Measurements from ENCODE around the gene DNAJC3.
"Not testable (repeated sequence)": the region's sequence is repeated elsewhere in the genome, so short reads cannot be mapped to it uniquely, and the experiment has no call there.

The DNAJC3 gene

GRCh38 chr13:95781016-95781415 is 104.1 kb downstream of the DNAJC3 start:
- DNase-seq (ENCODE audit: low read depth in 2 of 2) = no peak

DNA sequence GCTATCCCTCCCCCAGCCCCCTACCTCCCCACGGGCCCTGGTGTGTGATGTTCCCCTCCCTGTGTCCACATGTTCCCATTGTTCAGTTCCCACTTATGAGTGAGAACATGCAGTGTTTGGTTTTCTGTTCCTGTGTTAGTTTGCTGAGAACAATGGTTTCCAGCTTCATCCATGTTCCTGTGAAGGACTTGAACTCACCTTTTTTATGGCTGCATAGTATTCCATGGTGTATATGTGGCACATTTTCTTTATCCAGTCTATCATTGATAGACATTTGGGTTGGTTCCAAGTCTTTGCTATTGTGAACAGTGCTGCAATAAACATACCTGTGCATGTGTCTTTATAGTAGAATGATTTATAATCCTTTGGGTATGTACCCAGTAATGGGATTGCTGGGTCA is 105.0 kb downstream of the DNAJC3 start:
- DNase-seq (ENCODE audit: low read depth in 2 of 2) = not testable (repeated sequence)

DNA sequence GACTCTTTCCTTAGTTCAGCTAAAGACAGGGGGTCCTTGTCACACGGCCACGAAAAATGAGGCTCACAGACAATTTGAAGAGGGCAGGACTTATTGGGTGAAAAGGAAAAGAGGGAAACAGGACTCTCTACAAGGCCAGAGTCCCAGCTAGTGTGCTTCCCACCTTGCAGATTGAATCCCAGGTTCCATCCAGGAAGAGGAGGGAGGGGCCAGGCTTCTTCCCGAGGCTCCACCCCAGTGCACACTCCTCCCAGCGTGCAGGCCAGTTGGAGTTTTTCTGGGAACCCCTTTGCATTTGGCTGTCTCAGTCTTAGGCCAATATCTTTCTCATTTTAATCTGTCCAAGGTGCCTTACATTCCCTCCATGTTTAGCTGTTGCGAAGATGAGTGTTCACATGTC is 106.8 kb downstream of the DNAJC3 start:
- no peak for DNase-seq (ENCODE audit: low read depth in 2 of 2)

DNA sequence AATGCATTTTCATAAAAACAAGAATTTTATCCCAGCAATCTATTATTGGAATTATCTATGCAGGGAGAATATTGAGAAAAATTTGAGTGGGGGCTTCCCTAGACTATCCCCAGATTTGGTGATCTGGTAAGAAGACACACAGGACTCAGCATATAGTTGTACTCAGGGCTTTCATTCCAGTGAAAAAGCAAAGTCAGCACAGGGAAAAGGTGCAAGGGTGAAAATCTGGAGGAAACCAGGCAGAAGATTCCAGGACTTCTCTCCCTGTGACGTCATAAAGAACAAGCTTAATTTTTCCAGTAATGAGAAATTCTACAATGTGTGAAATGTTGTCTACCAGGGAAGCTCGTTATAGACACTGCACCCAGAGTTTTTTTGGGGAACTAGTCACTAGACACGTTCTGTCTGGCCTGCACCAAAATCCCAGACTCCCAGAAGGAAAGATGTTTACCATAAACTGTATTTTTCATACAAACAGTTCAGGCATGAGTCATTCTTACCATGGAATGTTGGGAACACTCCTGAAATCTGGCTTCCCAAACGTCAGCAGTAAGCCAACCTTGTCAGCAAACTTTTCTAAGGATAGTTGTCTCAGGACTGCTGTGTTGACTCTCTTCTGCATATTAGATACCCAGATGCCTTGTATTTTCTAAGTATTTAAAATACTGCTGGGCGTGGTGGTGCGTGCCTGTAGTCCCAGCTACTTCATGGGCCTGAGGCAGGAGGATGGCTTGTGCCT is 107.4 kb downstream of the DNAJC3 start:
- no peak for DNase-seq (ENCODE audit: low read depth in 2 of 2)

DNA sequence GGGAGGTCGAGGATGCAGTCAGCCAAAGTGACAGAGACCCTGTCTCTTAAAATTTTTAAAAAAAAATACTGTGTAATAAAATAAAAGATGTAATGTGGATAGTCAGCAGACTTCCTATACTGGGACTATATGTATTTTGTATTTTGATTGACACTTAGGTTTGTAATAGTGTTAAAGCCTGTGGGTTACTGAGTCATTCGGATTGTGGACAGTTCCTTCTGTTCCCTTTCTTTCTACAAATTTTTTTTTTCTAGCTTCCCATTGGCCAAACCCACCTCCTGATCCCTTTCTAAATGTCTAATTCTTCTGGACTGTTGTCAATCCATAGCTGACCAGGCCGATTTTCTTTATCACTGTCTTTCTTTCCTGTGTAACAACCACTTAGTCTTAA is 108.0 kb downstream of the DNAJC3 start:
- no peak for DNase-seq (ENCODE audit: low read depth in 2 of 2)

DNA sequence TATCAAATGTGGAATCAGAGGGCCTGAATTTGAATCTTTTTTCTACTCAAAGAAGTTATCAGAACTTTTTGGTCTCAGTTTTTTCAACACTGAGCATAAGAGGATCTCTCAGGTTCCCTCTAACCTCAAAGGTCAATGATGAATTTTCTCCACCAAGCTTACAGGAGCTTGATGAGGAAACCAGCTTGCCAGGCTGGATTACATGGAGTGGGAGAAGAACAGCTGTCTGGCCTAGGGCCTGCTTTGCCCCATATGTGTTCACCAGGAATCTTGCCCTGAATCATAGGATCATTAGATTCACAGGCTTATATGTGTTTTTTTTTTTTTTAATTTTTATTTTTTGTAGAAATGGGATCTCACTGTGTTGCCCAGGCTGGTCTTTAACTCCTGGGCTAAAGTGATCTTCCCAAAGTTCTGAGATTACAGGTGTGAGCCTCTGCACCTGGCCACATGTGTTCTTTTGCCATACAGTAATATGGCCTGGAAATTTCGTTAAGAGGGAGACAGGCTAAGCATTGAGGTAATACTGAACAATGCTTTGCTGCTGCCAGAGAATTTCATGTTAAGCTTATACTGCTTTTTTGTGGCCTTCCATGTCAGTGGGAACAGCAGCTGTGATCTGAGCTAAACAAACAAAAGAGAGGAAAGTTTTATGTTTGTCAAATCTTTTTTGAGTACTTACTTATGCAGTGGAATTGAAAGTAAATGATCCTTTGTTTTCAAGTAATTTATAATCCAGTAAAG is 110.6 kb downstream of the DNAJC3 start:
- no peak for DNase-seq (ENCODE audit: low read depth in 2 of 2)

DNA sequence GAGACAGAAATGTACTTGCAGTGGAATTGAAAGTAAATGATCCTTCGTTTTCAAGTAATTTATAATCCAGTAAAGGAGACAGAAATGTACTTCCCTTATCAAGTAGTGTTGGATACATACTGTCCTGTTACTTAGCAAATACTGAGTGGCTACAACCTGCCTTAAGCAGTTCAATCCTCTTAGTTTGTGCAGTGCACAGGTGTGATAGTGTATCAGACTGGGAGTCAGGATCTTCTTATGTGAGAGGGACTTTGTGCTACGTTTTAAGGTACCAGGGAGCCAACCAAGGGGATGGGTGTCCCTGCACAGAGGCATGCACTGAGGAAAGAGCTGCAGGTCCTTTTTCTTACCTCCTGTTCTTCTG is 111.1 kb downstream of the DNAJC3 start:
- no peak for DNase-seq (ENCODE audit: low read depth in 2 of 2)

DNA sequence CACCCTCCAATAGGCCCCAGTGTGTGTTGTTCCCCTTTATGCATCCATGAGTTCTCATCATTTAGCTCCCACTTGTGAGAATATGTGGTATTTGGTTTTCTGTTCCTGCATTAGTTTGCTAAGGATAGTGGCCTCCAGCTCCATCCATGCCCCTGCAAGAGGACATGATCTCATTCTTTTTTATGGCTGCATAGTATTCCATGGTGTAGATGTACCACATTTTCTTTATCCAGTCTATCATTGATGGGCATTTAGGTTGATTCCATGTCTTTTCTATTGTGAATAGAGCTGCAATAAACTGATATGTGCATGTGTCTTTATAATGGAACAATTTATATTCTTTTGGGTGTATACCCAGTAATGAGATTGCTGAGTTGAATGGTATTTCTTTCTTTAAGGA is 112.4 kb downstream of the DNAJC3 start:
- not testable (repeated sequence) for DNase-seq (ENCODE audit: low read depth in 2 of 2)

DNA sequence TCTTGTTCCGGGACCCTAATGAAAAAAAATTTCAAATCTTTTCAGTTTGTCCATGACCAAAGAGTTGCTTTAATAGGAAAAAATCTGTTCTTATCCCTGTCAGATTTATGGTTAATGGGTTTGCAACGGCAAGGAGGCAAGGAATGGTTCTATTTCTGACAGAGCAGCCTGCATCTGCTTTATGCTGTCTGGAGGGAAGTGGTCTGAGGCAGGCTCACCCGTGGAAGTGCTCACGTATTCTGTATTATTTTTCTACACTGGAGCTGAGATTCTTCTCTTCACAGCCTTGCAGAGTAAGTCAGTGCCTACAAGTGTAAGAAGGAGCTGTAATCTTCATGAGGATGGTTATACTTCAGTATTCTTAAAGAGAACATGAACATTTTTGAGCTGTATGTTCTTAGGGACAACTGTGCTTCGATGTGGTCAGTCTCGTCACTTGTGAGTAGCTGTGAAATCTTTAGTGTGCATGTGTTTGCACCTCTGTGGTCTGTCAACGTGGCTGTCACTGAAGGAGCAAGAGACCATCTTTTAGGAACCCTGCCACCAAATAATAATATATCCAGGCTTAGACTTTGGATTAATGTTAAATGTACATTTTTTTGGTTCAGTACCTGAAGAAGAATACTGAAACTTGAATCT is 114.3 kb downstream of the DNAJC3 start:
- no peak for DNase-seq (ENCODE audit: low read depth in 2 of 2)

GRCh38 chr13:95793018-95793555 is 116.1 kb downstream of the DNAJC3 start:
- DNase-seq (ENCODE audit: low read depth in 2 of 2) = no peak

DNA sequence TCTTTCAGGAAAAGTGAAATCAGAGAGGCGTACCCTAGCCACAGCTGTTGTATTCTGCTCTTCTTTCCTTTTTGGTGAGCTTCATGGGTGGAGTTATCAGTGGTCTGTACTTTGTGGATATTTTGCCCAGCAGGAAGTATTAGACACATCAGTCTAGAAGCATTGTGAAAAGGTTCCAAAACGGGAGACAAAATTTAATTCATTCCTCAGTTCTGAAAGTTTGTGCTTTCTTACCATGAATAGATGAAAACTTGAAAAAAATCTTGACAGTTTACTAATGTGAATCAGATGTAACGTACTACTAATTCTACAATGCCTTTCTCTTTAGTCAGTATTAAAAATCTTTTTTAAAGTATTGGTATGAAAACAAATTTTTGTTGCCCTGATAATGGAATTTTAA is 116.8 kb downstream of the DNAJC3 start:
- DNase-seq (ENCODE audit: low read depth in 2 of 2) = no peak

GRCh38 chr13:95797016-95797415 is 120.1 kb downstream of the DNAJC3 start:
- no peak for DNase-seq (ENCODE audit: low read depth in 2 of 2)

DNA sequence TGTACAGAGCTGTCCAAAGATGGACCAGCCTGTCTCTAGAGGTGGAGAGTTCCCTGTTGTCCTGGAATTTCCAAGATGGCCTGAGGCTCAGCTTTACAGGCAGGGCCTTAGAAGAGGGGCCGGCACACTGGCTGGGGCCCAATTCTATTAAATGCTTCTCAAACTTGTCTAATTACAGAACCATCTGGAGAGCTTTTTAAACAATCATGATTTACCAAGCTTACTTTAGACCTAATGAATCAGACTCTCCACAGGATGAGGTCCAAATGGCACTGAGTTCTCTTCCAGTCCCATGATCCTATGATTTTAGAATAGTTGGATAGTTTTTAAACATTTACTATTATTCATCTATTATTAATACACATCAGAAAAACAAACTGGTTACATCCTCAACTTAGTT is 123.5 kb downstream of the DNAJC3 start:
- DNase-seq (ENCODE audit: low read depth in 2 of 2) = no peak

- no peak for DNase-seq (ENCODE audit: low read depth in 2 of 2)
Observed at GRCh38 chr13:95801825-95802224, 124.9 kb downstream of the DNAJC3 start.

DNA sequence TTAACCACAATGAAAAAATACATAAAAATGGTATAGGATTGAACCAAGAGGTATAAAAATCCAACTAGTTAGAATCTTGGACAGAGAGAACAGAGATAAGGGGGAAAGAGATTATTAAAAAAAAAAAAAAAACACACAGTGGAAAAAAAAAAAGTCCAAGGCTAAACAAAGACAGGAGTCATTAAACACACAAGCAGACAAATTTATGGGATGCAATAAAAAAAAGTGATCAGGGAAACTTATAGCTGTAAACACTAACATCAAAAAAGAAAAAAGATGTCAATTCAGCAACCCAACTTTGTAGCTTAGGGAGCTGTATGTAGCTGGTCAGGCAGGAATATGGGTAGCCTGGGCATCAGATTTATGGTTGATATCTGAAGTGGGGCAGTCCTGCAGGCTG is 129.0 kb downstream of the DNAJC3 start:
- DNase-seq (ENCODE audit: low read depth in 2 of 2) = no peak

GRCh38 chr13:95809429-95809828 is 132.5 kb downstream of the DNAJC3 start:
- DNase-seq (ENCODE audit: low read depth in 2 of 2) = no peak

DNA sequence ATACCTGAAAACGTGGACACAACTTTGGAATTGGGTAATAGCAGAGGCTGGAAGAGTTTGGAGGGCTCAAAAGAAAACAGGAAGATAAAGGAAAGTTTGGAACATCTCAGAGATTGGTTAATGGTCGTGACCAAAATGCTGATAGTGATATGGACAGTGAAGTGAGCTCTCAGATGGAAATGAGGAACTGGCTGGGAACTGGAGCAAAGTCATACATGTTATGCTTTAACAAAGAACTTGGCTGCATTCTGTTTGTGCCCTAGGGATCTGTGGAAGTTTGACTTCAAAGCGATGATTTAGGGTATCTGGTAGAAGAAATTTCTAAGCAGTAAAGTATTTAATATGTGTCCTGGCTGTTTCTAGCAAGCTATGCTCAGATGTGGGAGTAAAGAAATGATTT is 136.2 kb downstream of the DNAJC3 start:
- DNase-seq (ENCODE audit: low read depth in 2 of 2) = no peak

DNA sequence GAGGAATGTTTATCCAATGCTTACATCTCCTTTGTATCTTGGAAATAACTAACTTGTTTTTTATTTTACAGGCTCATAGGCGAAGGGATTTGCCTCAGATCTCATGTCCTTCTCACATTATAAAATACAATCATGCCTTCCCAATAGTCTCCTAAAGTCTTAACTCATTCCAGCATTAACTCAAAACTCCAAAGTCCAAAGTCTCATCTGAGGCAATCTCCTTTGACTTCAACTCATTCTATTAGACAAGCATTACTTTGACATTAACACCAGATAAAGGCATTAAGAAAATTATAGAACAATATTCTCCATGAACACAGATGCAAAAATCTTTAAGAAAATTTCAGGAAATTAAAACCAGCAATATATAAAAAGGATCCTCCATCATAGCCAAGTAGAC is 137.6 kb downstream of the DNAJC3 start:
- no peak for DNase-seq (ENCODE audit: low read depth in 2 of 2)

DNA sequence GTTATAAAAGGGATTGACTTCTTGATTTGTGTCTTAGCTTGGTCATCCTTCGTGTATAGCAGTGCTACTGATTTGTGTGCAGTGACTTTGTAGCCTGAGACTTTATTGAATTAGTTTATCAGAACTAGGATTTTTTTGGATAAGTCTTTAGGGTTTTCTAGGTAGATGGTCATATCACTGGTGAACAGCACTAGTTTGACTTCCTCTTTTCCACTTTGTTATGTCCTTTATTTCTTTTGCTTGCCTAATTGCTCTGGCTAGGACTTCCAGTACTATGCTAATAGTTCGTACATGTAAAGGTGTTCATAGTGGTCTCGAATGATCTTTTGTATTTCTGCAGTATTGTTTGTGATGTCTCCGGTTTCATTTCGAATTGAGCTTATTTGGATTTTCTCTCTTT is 145.4 kb downstream of the DNAJC3 start:
- DNase-seq (ENCODE audit: low read depth in 2 of 2) = no peak

GRCh38 chr13:95833126-95833525 is 156.2 kb downstream of the DNAJC3 start:
- DNase-seq (ENCODE audit: low read depth in 2 of 2) = no peak

- no peak for DNase-seq (ENCODE audit: low read depth in 2 of 2)
Observed at GRCh38 chr13:95833719-95834118, 156.8 kb downstream of the DNAJC3 start.

DNA sequence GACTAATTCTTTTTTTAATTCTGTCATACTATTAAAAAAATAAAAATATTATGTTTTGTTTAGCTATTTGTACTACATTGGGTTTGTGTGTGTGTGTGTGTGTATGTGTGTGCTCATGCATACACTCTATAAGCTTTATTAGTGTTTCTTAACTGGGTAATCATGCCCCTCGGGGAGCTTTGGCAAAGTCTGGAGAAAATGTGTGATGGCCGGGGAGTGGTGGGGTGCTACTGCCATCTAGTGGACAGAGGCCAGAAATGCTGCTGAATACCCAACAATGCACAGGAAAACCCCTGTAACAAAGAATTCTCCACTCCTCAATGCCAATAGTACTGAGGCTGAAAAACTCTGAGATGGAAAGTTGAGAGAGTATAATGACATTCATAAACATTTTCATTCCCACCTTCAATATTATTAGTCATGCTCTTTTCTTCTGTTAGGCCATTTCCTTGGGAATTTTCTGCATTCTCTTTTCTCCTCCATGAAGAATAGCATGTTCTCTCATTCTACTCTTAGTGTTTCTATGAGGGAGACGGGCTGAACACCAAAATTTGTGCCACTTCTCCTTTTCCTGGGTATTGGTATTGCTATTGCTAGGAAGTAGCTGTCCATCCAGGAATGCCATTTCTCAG is 157.3 kb downstream of the DNAJC3 start:
- peak; percentile 12 to 17 for DNase-seq (ENCODE audit: low read depth in 2 of 2)

Data from stimulated activated CD8-positive, alpha-beta memory T cell treated with anti-CD3 and anti-CD28 coated beads, Interleukin-15, amount 100 ng/mL, for 4 hours (primary cell).